ENCODE results near the gene KIDINS220. TPM values are rescaled to one million over a fixed set of nuclear protein-coding genes. Genes with fewer than 3 reads are reported as not detected.
"Not testable (repeated sequence)": the region's sequence is repeated elsewhere in the genome, so short reads cannot be mapped to it uniquely, and the experiment has no call there.

KIDINS220 gene
- total and polyA plus RNA-seq, 3 experiments from 2014 or later, result 25.6 to 33.2 (median 33.1) TPM

GRCh38 chr2:8729101-8729500 lies 108.3 kb downstream of the KIDINS220 start:
- H3K27me3 ChIP-seq (ENCODE audit: insufficient read depth, low read length, poor library complexity, severe bottlenecking); H3K4me1 Mint-ChIP-seq; H3K4me3 ChIP-seq (ENCODE audit: low read length); H3K27ac Mint-ChIP-seq; POLR2A ChIA-PET; H3K9me3 Mint-ChIP-seq; H3K4me3 Mint-ChIP-seq; CTCF ChIA-PET; H3K4me1 ChIP-seq (ENCODE audit: insufficient read depth, low read length); DNase-seq; H3K9me3 ChIP-seq (ENCODE audit: low read length); H3K27me3 Mint-ChIP-seq; H3K27ac ChIP-seq (ENCODE audit: low read depth, low read length): not testable (repeated sequence)
- peaks cover 23% of the 10 kb centered on the region for H3K36me3 ChIP-seq (ENCODE audit: insufficient read depth, low read length)
- H3K36me3 Mint-ChIP-seq, result peaks cover 18 to 70% (median 52%) of the 10 kb centered on the region in 3 donors

DNA sequence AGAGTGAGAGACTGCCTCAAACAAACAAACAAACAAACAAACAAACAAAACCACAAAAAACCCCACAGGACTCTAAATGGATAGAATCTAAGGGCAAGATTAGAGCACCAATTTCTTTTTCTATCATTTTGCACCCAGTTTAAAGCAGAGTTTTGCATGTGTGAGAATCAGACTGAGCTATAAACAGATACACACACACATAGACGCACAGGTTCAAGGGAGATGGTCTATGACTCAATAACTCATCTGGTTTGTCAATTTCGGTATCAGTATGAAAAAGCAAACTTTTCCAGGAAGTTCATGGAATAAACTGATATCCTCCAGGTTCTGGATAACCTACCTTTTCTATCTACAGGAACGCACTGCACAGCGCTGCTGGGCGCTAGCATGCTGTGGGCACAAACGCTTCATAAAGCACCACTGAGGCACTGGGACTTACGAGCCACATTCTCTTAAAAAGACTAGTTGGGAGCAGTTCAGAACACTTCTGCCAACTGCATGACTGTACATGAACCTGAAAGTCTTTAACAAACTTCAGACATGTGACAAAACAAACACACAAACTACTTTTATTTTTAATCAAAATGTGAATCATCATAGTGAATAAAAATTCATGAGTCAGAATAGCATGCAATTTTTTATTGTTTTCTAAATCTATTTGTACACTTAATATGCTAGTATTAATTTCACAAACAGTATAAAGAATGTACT lies 109.0 kb downstream of the KIDINS220 start:
- Mint-ChIP-seq H3K27me3 (no peaks in the 10 kb centered on the region), H3K36me3 (peaks cover 18 to 63% (median 48%) of the 10 kb centered on the region in 3 donors), H3K4me3 (no peak overlapping the region), H3K27ac (no peak overlapping the region), H3K4me1 (no peaks in the 10 kb centered on the region), H3K9me3 (no peaks in the 10 kb centered on the region)
- Histone ChIP-seq H3K36me3 (ENCODE audit: insufficient read depth, low read length) (peaks cover 23% of the 10 kb centered on the region), H3K27me3 (ENCODE audit: insufficient read depth, low read length, poor library complexity, severe bottlenecking) (no peaks in the 10 kb centered on the region), H3K27ac (ENCODE audit: low read depth, low read length) (no peak overlapping the region), H3K4me3 (ENCODE audit: low read length) (no peak overlapping the region), H3K9me3 (ENCODE audit: low read length) (no peaks in the 10 kb centered on the region), H3K4me1 (ENCODE audit: insufficient read depth, low read length) (no peaks in the 10 kb centered on the region)
- ChIA-PET CTCF (no interaction called here), POLR2A (no interaction called here)
- no peak for DNase-seq

DNA sequence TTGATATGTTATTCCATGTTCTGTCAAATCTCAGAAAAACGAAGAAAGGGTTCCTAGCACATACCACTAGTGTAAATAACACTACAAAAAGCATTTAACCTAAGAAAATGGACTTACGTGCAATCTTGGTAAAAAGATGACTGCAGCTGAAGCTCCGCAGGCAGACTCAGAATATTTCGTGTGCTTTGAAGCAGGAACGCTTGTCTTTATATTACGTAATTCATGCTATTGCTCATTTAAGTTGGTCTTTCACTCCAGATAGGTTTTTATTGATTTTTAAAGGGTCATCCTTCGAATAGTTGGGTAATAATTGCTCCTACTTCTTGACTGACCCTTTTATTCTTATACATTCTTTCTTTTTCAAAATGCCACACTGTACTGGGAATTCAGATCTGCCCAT lies 111.6 kb downstream of the KIDINS220 start:
- H3K27me3 Mint-ChIP-seq, result no peaks in the 10 kb centered on the region
- Histone ChIP-seq H3K36me3 (ENCODE audit: insufficient read depth, low read length) (peaks cover 6% of the 10 kb centered on the region), H3K4me3 (ENCODE audit: low read length) (no peak overlapping the region), H3K27me3 (ENCODE audit: insufficient read depth, low read length, poor library complexity, severe bottlenecking) (no peaks in the 10 kb centered on the region), H3K9me3 (ENCODE audit: low read length) (no peaks in the 10 kb centered on the region), H3K27ac (ENCODE audit: low read depth, low read length) (no peak overlapping the region), H3K4me1 (ENCODE audit: insufficient read depth, low read length) (no peaks in the 10 kb centered on the region)
- H3K9me3 Mint-ChIP-seq, result no peaks in the 10 kb centered on the region
- H3K36me3 Mint-ChIP-seq, result peaks cover 18 to 40% (median 27%) of the 10 kb centered on the region in 3 donors
- H3K27ac Mint-ChIP-seq, result no peak overlapping the region
- CTCF ChIA-PET, result interaction anchor here (0.7 kb wide), 1 partner anchor 33 kb away, joined by 3 read pairs; no protein-coding TSS in a partner anchor
- H3K4me1 Mint-ChIP-seq, result no peaks in the 10 kb centered on the region
- POLR2A ChIA-PET, result no interaction called here
- H3K4me3 Mint-ChIP-seq, result no peak overlapping the region
- no peak for DNase-seq

GRCh38 chr2:8722986-8723385 lies 114.4 kb downstream of the KIDINS220 start:
- H3K9me3 Mint-ChIP-seq, result no peaks in the 10 kb centered on the region
- Histone ChIP-seq H3K27me3 (ENCODE audit: insufficient read depth, low read length, poor library complexity, severe bottlenecking) (no peaks in the 10 kb centered on the region), H3K36me3 (ENCODE audit: insufficient read depth, low read length) (no peaks in the 10 kb centered on the region), H3K4me3 (ENCODE audit: low read length) (no peak overlapping the region), H3K4me1 (ENCODE audit: insufficient read depth, low read length) (no peaks in the 10 kb centered on the region), H3K9me3 (ENCODE audit: low read length) (no peaks in the 10 kb centered on the region), H3K27ac (ENCODE audit: low read depth, low read length) (no peak overlapping the region)
- no peaks in the 10 kb centered on the region for H3K27me3 Mint-ChIP-seq
- H3K4me1 Mint-ChIP-seq, result no peaks in the 10 kb centered on the region
- DNase-seq, result no peak
- peaks cover 0 to 13% (median 8%) of the 10 kb centered on the region in 3 donors for H3K36me3 Mint-ChIP-seq
- H3K4me3 Mint-ChIP-seq, result no peak overlapping the region
- H3K27ac Mint-ChIP-seq, result no peak overlapping the region
- ChIA-PET POLR2A (no interaction called here), CTCF (no interaction called here)

DNA sequence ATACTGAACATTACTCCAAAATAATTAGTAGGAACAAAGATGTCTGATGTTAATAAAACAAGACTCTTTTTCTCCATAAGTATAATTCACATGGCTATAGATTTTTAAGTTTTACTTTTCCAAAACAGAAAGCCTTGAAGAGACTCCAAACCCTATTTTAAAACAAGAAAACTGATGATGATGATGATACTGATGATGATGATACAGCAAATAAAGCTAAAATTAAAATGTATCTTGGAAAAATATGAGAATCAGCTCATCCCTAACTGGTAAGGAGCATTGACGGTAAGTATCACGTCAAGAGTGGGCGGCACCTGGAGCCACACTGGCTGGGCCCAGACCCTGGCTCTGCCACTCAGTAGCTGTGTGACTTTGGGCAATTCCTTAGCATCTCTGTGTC lies 116.0 kb downstream of the KIDINS220 start:
- ChIA-PET POLR2A (no interaction called here), CTCF (no interaction called here)
- no peak for DNase-seq
- Histone ChIP-seq H3K27ac (ENCODE audit: low read depth, low read length) (no peak overlapping the region), H3K27me3 (ENCODE audit: insufficient read depth, low read length, poor library complexity, severe bottlenecking) (no peaks in the 10 kb centered on the region), H3K4me3 (ENCODE audit: low read length) (no peak overlapping the region), H3K9me3 (ENCODE audit: low read length) (no peaks in the 10 kb centered on the region), H3K4me1 (ENCODE audit: insufficient read depth, low read length) (no peaks in the 10 kb centered on the region), H3K36me3 (ENCODE audit: insufficient read depth, low read length) (no peaks in the 10 kb centered on the region)
- Mint-ChIP-seq H3K27me3 (peaks cover 0 to under 1% of the 10 kb centered on the region in 2 donors), H3K9me3 (peaks cover 0 to 2% (median 0%) of the 10 kb centered on the region in 5 donors), H3K4me3 (no peak overlapping the region), H3K27ac (no peak overlapping the region), H3K4me1 (no peaks in the 10 kb centered on the region), H3K36me3 (peaks cover 0 to 9% (median 6%) of the 10 kb centered on the region in 3 donors)

- H3K9me3 Mint-ChIP-seq, result peaks cover 0 to 5% (median 0%) of the 10 kb centered on the region in 5 donors
- CTCF ChIA-PET, result no interaction called here
- H3K27ac Mint-ChIP-seq, result no peak overlapping the region
- Histone ChIP-seq H3K4me1 (ENCODE audit: insufficient read depth, low read length) (no peaks in the 10 kb centered on the region), H3K9me3 (ENCODE audit: low read length) (no peaks in the 10 kb centered on the region), H3K27ac (ENCODE audit: low read depth, low read length) (no peak overlapping the region), H3K27me3 (ENCODE audit: insufficient read depth, low read length, poor library complexity, severe bottlenecking) (no peaks in the 10 kb centered on the region), H3K4me3 (ENCODE audit: low read length) (no peak overlapping the region), H3K36me3 (ENCODE audit: insufficient read depth, low read length) (no peaks in the 10 kb centered on the region)
- H3K36me3 Mint-ChIP-seq, result peaks cover 0 to 3% (median 3%) of the 10 kb centered on the region in 3 donors
- H3K4me1 Mint-ChIP-seq, result no peaks in the 10 kb centered on the region
- POLR2A ChIA-PET, result no interaction called here
- H3K27me3 Mint-ChIP-seq, result peaks cover 1 to 7% of the 10 kb centered on the region in 2 donors
- H3K4me3 Mint-ChIP-seq, result no peak overlapping the region
- DNase-seq, result no peak
Observed at GRCh38 chr2:8720741-8721140, 116.7 kb downstream of the KIDINS220 start.

DNA sequence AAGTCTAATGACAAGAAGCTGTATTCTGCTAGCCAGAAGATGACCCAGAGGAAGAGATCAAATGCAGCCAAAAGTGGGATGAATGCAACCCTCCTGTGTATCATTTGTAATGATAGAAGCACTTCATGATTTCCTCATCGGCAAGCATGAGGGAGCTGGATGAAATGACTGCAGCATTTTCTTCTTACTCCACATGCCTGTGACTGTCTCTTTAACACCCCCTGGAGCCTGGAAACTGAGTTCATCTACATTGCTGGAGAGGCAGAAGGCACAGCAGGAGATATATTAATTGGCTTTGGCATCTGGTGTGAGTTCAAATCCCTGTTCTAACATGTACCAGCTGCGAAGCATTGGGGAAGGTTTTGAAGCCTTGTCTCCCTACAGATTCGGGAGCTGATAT lies 117.9 kb downstream of the KIDINS220 start:
- H3K36me3 ChIP-seq (ENCODE audit: insufficient read depth, low read length), result no peaks in the 10 kb centered on the region
- no peak for DNase-seq
- ChIA-PET POLR2A (interaction anchor here (0.6 kb wide), 1 partner anchor 729 kb away, joined by 3 read pairs; no protein-coding TSS in a partner anchor), CTCF (no interaction called here)
- no peaks in the 10 kb centered on the region for H3K4me1 ChIP-seq (ENCODE audit: insufficient read depth, low read length)
- no peaks in the 10 kb centered on the region for H3K27me3 ChIP-seq (ENCODE audit: insufficient read depth, low read length, poor library complexity, severe bottlenecking)
- H3K27ac Mint-ChIP-seq, result peak overlapping the region in 1 of 8 donors; percentile 8
- H3K4me3 Mint-ChIP-seq, result no peak overlapping the region
- H3K4me3 ChIP-seq (ENCODE audit: low read length), result no peak overlapping the region
- no peak overlapping the region for H3K27ac ChIP-seq (ENCODE audit: low read depth, low read length)
- H3K27me3 Mint-ChIP-seq, result peaks cover 3 to 9% of the 10 kb centered on the region in 2 donors
- H3K9me3 ChIP-seq (ENCODE audit: low read length), result no peaks in the 10 kb centered on the region
- H3K4me1 Mint-ChIP-seq, result no peaks in the 10 kb centered on the region
- peaks cover 0 to 7% (median 0%) of the 10 kb centered on the region in 5 donors for H3K9me3 Mint-ChIP-seq
- no peaks in the 10 kb centered on the region for H3K36me3 Mint-ChIP-seq

GRCh38 chr2:8714971-8715370 lies 122.4 kb downstream of the KIDINS220 start:
- Mint-ChIP-seq H3K9me3 (peaks cover 0 to 7% (median 0%) of the 10 kb centered on the region in 5 donors), H3K4me3 (no peak overlapping the region), H3K4me1 (no peaks in the 10 kb centered on the region), H3K27ac (no peak overlapping the region), H3K27me3 (peaks cover 14 to 30% of the 10 kb centered on the region in 2 donors), H3K36me3 (peaks cover 0 to 2% (median 0%) of the 10 kb centered on the region in 3 donors)
- Histone ChIP-seq H3K36me3 (ENCODE audit: insufficient read depth, low read length) (no peaks in the 10 kb centered on the region), H3K27me3 (ENCODE audit: insufficient read depth, low read length, poor library complexity, severe bottlenecking) (no peaks in the 10 kb centered on the region), H3K4me3 (ENCODE audit: low read length) (no peak overlapping the region), H3K4me1 (ENCODE audit: insufficient read depth, low read length) (no peaks in the 10 kb centered on the region), H3K27ac (ENCODE audit: low read depth, low read length) (no peak overlapping the region), H3K9me3 (ENCODE audit: low read length) (no peaks in the 10 kb centered on the region)
- no peak for DNase-seq
- CTCF ChIA-PET, result interaction anchor here (1.4 kb wide), 1 partner anchor 18 kb away, joined by 5 read pairs; no protein-coding TSS in a partner anchor
- POLR2A ChIA-PET, result no interaction called here
